ENCODE measurements around the gene ATP2B1. TPM values are rescaled to one million over a fixed set of nuclear protein-coding genes. Genes with fewer than 3 reads are reported as not detected.

ATP2B1 gene
- total RNA-seq, 4 donors from 2014 or later, result 21.9 to 47.7 (median 42.1) TPM

DNA sequence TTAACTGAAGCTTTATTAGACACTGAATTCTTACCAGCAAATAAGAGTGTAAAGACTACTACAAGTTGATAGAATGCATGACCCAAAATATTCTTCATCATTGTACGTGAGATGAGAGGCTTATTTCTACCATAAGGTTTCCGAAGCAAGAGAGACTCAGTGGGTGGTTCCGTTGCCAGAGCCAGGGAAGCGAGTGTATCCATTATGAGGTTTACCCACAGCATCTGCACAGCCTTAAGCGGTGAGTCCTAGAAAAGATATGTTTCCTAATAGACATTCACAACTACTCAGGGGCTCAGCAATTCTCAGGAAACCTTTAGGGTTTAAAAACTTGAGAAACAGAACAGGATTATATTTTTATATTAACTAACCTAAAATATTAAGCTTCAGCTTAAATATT lies 105.0 kb downstream of the ATP2B1 start:
- Histone ChIP-seq H3K4me1 (no peaks in the 10 kb centered on the region), H3K36me3 (peaks cover 0 to 71% (median 0%) of the 10 kb centered on the region in 3 donors), H3K27me3 (no peaks in the 10 kb centered on the region), H3K4me3 (no peak overlapping the region), H3K27ac (no peak overlapping the region), H3K9me3 (no peaks in the 10 kb centered on the region)
- no peak for DNase-seq (ENCODE audit: low spot score in 2 of 2)
- TF ChIP-seq EP300 (IDR thresholded peaks at IDR 0.05) (no peak), POLR2A (IDR thresholded peaks at IDR 0.05) (no peak)
- TF ChIP-seq, protein P1, sequence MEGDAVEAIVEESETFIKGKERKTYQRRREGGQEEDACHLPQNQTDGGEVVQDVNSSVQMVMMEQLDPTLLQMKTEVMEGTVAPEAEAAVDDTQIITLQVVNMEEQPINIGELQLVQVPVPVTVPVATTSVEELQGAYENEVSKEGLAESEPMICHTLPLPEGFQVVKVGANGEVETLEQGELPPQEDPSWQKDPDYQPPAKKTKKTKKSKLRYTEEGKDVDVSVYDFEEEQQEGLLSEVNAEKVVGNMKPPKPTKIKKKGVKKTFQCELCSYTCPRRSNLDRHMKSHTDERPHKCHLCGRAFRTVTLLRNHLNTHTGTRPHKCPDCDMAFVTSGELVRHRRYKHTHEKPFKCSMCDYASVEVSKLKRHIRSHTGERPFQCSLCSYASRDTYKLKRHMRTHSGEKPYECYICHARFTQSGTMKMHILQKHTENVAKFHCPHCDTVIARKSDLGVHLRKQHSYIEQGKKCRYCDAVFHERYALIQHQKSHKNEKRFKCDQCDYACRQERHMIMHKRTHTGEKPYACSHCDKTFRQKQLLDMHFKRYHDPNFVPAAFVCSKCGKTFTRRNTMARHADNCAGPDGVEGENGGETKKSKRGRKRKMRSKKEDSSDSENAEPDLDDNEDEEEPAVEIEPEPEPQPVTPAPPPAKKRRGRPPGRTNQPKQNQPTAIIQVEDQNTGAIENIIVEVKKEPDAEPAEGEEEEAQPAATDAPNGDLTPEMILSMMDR (IDR thresholded peaks at IDR 0.05), result no peak
- WGBS, 2 donors, result 93 to 94% methylated on average over 5 of the region's 5 CpGs

DNA sequence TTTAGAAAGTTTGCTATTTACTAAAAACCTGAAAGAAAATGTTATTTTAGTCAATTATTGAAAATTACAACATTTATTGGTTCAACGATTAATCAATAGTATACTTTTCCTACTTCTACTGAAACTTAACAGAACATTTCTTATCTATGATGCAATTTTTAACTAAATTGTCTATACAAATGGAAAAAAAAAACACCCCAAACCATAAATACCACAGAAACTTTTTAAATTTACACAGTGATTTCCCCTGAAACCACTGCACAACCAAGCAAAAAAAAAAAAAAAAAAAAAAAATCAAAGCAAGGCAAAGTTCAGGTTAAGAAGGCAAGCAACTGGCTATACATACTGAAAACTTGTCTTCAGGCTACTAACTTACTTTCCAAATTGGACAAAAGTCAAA lies 110.9 kb downstream of the ATP2B1 start:
- Histone ChIP-seq H3K36me3 (peaks cover 0 to 33% (median 0%) of the 10 kb centered on the region in 3 donors), H3K27ac (no peak overlapping the region), H3K4me3 (no peak overlapping the region), H3K27me3 (no peaks in the 10 kb centered on the region), H3K4me1 (no peaks in the 10 kb centered on the region), H3K9me3 (no peaks in the 10 kb centered on the region)
- WGBS, 2 donors, result 93 to 94% methylated on average over 1 of the region's 1 CpG
- TF ChIP-seq POLR2A (IDR thresholded peaks at IDR 0.05), result no peak
- TF ChIP-seq EP300 (IDR thresholded peaks at IDR 0.05), result no peak
- TF ChIP-seq, protein P1 (IDR thresholded peaks at IDR 0.05), result no peak
- DNase-seq (ENCODE audit: low spot score in 2 of 2), result no peak

DNA sequence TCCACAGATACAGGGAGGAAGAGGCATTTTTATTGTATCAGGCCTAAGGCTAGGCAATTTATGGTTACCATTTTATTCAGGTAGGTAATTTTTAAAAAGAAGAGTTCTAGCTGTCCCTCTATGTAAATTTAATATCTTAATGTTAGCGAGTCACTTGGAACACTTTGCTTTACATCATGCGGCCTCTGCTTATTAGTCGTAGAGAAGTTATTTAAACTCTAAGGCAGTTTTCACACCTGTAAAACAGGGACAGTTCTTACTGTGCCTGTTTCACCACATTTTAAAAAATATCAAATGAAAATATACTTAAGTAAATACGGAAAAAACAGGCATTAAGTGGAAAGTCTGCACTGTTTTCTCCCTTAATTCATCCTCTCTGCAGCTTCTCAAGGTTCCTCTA lies 111.4 kb downstream of the ATP2B1 start:
- no peak overlapping the region for H3K27ac ChIP-seq
- no peaks in the 10 kb centered on the region for H3K27me3 ChIP-seq
- DNase-seq (ENCODE audit: low spot score in 2 of 2), result no peak
- no peaks in the 10 kb centered on the region for H3K9me3 ChIP-seq
- TF ChIP-seq EP300 (IDR thresholded peaks at IDR 0.05) (no peak), POLR2A (IDR thresholded peaks at IDR 0.05) (no peak)
- 72 to 87% methylated on average over 4 of the region's 4 CpGs for WGBS, 2 donors
- H3K4me1 ChIP-seq, result no peaks in the 10 kb centered on the region
- peaks cover 0 to 29% (median 0%) of the 10 kb centered on the region in 3 donors for H3K36me3 ChIP-seq
- no peak overlapping the region for H3K4me3 ChIP-seq

DNA sequence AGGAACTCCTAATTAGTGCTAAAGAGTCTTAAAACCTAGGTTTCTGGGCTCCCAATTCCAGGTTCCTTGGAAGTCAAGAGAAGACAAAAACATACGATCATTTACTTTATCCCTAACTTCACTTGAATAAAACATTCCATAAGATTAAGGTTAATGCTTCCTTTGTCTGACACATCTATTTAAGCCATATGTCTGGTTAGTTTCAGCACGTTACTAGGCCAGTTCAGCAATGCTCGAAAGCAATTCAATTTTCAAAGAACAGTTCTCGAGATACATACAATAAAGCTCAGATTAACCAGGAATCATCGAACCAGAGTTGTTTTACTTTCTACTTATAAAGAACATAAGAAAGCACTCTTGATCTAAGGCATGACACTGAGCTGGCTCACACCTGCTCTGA lies 114.8 kb downstream of the ATP2B1 start:
- DNase-seq (ENCODE audit: low spot score in 2 of 2), result no peak
- H3K27me3 ChIP-seq, result no peaks in the 10 kb centered on the region
- no peak overlapping the region for H3K4me3 ChIP-seq
- peaks cover 0 to 29% (median 0%) of the 10 kb centered on the region in 3 donors for H3K36me3 ChIP-seq
- no peaks in the 10 kb centered on the region for H3K9me3 ChIP-seq
- no peak overlapping the region for H3K27ac ChIP-seq
- 87 to 95% methylated on average over 5 of the region's 5 CpGs for WGBS, 2 donors
- no peaks in the 10 kb centered on the region for H3K4me1 ChIP-seq
- TF ChIP-seq POLR2A (IDR thresholded peaks at IDR 0.05) (no peak), EP300 (IDR thresholded peaks at IDR 0.05) (no peak)
- TF ChIP-seq, protein P1 (IDR thresholded peaks at IDR 0.05), result no peak

DNA sequence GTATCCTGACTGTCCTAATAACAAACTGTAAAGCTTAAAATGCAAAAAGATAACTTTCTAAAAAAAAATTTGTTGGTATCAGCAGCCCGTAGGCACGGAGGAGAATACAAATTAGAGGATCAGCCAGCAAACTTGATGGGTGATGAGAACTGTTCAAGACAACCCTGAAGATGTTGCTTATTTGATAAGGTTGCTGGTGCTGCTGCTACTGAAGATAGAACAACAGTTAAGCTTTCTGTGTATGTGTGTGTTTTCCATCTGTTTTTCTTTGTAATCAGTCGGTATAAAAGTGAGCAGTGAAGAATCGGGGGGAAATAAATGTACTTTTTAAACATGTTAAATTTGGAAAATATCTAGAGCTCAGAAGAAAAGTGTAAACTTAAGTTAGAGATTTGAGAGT lies 115.4 kb downstream of the ATP2B1 start:
- no peak overlapping the region for H3K27ac ChIP-seq
- no peaks in the 10 kb centered on the region for H3K27me3 ChIP-seq
- no peaks in the 10 kb centered on the region for H3K9me3 ChIP-seq
- H3K36me3 ChIP-seq, result peaks cover 0 to 26% (median 0%) of the 10 kb centered on the region in 3 donors
- 83 to 86% methylated on average over 4 of the region's 4 CpGs for WGBS, 2 donors
- H3K4me3 ChIP-seq, result no peak overlapping the region
- no peak for DNase-seq (ENCODE audit: low spot score in 2 of 2)
- no peaks in the 10 kb centered on the region for H3K4me1 ChIP-seq
- no peak for TF ChIP-seq EP300 (IDR thresholded peaks at IDR 0.05)
- TF ChIP-seq POLR2A (IDR thresholded peaks at IDR 0.05), result no peak
- TF ChIP-seq, protein P1 (IDR thresholded peaks at IDR 0.05), result no peak

DNA sequence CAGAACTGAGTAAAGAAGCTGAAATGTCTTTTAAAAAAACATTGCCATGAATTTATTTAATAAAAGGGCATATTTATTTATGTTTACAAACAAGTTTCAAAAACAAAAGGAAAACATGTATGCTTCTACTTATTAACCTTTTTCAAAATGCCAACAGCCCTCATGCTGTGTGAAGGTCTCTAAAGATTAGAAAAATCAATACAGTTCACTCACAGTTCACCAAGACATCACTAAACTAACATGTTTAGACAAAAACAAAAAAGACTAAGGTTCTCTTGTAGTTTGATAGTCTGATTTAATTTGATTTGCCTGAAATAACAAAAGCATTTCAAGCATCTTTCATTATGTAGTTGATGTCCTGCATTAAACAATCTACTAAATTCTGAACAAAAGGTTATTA lies 118.9 kb downstream of the ATP2B1 start:
- DNase-seq (ENCODE audit: low spot score in 2 of 2), result no peak
- TF ChIP-seq POLR2A (IDR thresholded peaks at IDR 0.05) (no peak), EP300 (IDR thresholded peaks at IDR 0.05) (no peak)
- TF ChIP-seq, protein P1 (IDR thresholded peaks at IDR 0.05), result no peak
- H3K4me3 ChIP-seq, result no peak overlapping the region
- no peaks in the 10 kb centered on the region for H3K9me3 ChIP-seq
- no peaks in the 10 kb centered on the region for H3K27me3 ChIP-seq
- no peaks in the 10 kb centered on the region for H3K4me1 ChIP-seq
- peaks cover 0 to 24% (median 0%) of the 10 kb centered on the region in 3 donors for H3K36me3 ChIP-seq
- no peak overlapping the region for H3K27ac ChIP-seq
